GM13976 (cell line): Measurements from ENCODE around the gene MTMR4.
A peak's percentile ranks its signal among the peaks of the same experiment; 100 is the strongest.
"Not testable (repeated sequence)": the region's sequence is repeated elsewhere in the genome, so short reads cannot be mapped to it uniquely, and the experiment has no call there.

Experiments
- DNase-seq: peaks from one replicate; pipeline ENCODE4 v3.0.0; 2012; ENCODE audit warnings: low spot score
- in situ Hi-C: fragments of 300-500 bp; cut with MboI; formaldehyde crosslinking; loops from one replicate; pipeline ENCODE4 v1.12.0; 2022; ENCODE audit warnings: low sequenced_read_pairs, mixed read lengths, inconsistent platforms; ENCODE audit not compliant: unreplicated experiment
- TF ChIP-seq, protein P1 (sequence below): IDR thresholded peaks from 2 replicates; pipeline ENCODE4 v1.5.1; 2012; ENCODE audit warnings: borderline replicate concordance, mild to moderate bottlenecking; ENCODE audit not compliant: insufficient read depth; ENCODE audit errors: extremely low read depth, missing control alignments, control extremely low read depth

The MTMR4 gene

DNA sequence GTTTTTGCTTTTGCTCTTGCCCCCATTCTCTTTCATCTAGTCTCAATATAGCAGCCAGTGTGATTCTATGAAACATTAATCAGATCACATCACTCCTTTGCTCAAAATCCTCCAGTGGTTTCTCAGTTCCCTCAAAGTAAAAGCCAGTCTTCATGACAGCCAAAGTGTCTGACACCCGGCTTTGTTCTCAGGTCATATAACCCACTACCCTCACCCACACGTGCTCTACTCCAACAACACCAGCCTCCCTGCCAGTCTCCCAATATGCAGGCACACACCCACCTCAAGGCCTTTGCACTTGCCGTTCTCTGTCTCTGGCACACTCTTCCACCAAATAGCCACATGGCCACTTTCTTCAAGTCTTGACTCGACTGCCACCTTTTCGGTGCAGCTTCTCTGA is 4.4 kb downstream of the MTMR4 start:
- in situ Hi-C loops = no loop called here
- no peak for DNase-seq
- TF ChIP-seq, protein P1, sequence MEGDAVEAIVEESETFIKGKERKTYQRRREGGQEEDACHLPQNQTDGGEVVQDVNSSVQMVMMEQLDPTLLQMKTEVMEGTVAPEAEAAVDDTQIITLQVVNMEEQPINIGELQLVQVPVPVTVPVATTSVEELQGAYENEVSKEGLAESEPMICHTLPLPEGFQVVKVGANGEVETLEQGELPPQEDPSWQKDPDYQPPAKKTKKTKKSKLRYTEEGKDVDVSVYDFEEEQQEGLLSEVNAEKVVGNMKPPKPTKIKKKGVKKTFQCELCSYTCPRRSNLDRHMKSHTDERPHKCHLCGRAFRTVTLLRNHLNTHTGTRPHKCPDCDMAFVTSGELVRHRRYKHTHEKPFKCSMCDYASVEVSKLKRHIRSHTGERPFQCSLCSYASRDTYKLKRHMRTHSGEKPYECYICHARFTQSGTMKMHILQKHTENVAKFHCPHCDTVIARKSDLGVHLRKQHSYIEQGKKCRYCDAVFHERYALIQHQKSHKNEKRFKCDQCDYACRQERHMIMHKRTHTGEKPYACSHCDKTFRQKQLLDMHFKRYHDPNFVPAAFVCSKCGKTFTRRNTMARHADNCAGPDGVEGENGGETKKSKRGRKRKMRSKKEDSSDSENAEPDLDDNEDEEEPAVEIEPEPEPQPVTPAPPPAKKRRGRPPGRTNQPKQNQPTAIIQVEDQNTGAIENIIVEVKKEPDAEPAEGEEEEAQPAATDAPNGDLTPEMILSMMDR = no peak

DNA sequence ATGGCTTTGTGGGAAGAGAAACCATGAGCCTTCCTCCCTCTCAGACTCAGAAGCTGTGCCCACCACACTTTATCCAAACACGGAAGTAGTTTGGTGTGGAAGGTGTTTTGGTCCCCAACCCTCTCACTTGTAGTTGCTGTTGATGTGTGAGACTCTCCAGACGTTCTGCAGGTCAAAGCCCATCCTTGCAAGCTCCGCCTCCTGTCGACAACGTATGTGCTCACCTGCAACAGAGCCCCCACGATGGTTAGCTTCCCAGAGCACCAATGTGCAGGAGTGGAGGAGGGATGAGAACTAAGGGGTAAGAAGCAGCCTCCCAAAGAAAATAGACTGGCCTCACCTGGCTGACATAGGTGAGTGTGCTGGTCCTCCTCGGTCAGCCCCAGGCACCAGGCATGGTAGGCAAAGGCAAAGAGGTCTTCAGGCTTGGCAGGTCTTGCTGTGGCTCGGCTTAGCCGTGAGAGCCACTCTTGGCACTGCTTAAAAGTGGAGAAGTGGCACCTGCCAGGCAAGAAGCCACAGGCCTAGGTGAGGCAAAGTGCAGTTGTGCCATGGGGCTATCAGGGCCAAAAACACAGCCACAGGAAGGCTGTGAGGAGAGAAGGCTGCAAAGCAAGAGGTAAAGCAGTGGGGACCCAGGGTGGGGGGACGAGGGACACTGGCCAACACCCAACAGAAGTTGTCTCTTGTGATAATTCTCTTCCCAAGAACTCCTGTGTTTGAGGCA is 5.9 kb downstream of the MTMR4 start:
- DNase-seq = no peak
- in situ Hi-C loops = no loop called here
- TF ChIP-seq, protein P1 = no peak

DNA sequence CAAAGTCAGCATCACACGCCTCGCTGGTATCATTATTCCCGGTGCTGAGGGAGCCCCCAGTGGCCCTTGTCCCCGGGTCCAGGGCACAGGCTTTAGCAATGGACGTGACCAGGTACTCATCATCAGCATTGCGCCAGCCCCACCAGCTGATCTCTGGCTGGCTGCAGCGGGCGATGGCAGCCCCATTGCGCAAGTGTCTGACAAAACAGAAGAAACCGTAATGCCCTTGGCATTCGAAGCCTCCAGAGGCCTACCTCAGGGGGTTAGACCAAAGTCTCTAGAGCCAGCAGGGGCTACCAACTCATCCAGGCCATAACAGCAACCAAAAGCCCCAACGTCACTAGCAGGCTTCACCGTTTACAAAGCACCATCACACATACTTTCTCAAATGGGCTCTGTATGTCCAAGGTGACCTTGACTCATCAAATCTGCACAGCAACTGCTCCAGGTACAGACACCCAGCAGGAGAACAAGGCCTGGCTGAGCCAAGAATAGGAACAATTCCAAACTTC is 7.3 kb downstream of the MTMR4 start:
- no peak for DNase-seq
- TF ChIP-seq, protein P1 = no peak
- in situ Hi-C loops = no loop called here

DNA sequence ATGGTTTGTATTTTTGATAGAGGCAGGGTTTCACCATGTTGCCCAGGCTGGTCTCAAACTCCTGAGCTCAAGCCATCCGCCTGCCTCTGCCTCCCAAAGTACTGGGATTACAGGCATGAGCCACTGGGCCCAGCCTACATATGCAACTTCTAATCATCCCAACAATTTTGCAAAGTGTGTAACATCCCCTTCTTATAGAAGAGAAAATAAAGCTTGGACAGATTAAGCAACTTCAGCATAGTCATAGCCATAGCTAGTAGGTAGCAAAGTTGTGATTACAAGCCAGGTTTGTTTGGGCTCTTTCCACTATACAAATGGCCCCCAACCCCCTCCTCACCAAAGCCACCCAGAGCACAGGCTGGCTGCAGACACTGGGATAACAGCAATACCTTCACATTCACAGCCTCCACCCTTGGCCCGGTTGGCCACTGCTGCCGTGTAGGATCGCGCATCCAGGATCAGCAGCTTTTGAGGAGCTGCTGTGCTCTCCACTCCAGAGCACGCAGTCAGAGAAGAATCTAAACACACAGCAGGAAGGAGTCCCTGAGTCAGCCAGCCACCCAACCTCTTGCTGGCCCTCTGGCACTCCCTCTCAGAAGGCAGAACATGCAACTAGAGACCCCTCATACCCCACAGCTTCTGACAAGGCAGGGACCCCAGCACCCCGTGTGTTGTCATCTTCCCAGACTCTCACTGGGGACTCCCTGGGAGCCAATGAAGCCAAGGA is 7.9 kb downstream of the MTMR4 start:
- in situ Hi-C loops = no loop called here
- TF ChIP-seq, protein P1 = no peak
- DNase-seq = no peak

DNA sequence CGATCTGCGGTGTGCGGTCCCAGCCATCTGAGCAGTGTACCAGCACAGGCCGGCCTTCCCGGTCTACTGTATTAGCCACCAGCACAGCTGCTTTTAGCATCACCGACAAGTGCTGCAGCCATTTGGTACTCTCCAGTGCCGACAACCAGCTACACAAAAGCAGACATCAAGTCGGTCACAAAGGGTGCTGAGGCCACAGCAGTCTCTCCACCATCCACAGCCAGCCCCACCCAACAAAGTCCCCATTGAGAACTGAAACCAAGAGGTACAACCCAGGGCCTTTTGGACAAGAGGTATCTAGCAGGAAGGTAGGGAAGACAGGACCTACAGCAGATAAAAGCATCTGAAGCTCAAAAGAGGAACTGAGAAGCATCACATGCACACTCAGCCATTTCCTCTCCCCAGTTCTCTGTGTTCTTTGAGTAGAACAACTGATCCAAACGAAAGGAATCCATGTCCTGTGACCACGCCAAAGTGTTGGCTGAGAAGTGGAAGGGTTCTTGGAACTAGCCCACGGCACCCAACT is 9.5 kb downstream of the MTMR4 start:
- DNase-seq = peak; percentile 85
- TF ChIP-seq, protein P1 = no peak
- in situ Hi-C loops = no loop called here

DNA sequence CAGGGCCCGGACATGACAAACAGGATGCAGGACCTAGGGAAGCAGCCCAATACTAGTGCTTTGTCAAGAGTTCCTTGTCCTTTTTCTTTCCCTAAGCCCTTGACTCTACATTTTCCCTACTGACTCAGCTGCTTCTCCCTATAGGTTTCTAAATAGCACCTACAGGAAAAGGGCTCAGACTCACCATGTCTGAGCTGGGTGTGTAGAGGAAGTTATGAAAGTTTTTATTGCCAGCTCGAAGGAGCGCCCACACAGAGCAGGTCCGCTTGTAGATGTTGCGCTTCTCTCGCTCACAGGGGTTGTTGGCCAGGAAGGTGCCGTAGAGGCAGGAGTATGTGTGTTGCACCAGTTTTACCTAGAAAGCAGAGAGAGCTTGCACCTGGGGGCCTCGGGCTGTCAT is 10.6 kb downstream of the MTMR4 start:
- no peak for DNase-seq

DNA sequence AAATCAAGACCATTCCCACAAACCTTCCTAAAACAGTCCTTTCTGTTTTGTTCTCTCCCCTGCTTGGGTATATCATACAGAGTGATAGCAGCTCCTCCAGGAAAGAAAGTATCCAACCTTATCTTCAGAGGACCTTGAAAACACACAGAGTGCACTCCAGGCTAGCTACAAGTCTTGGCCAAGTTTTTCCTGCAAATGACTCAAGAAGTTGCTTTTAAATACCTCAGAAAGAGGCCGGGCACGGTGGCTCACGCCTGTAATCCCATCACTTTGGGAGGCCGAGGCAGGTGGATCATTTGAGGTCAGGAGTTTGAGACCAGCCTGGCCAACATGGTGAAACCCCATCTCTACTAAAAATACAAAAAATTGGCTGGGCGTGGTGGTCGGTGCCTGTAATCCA is 11.3 kb downstream of the MTMR4 start:
- in situ Hi-C loops, DNase-seq: not testable (repeated sequence)

More for the DNA sequence above, 10.6 kb downstream of the MTMR4 start:
- TF ChIP-seq, protein P1 = no peak
- in situ Hi-C loops = no loop called here
